C4-2B (cell line): ENCODE measurements around the gene ETHE1.
"Not testable (repeated sequence)": the region's sequence is repeated elsewhere in the genome, so short reads cannot be mapped to it uniquely, and the experiment has no call there.

Experiments used
- H3K27ac ChIP-seq: fragments of 450-650 bp; 2 replicates; pipeline ENCODE4 v1.5.1; 2017
- CTCF ChIP-seq: fragments of 450-650 bp; conservative IDR thresholded peaks from 2 replicates; pipeline ENCODE4 v1.5.1; 2017; ENCODE audit warnings: mild to moderate bottlenecking
- ZFX ChIP-seq: fragments of 450-650 bp; IDR thresholded peaks from 2 replicates; pipeline ENCODE4 v1.6.1; 2017

Gene ETHE1

GRCh38 chr19:43525836-43526771, 897 bp downstream of the ETHE1 start:
- H3K27ac ChIP-seq: peak overlapping the region; percentile 50
- no peak for TF ChIP-seq CTCF
- TF ChIP-seq ZFX: no peak

GRCh38 chr19:43524922-43525835, 1.8 kb downstream of the ETHE1 start:
- TF ChIP-seq ZFX (no peak), CTCF (no peak)
- H3K27ac ChIP-seq: no peak overlapping the region

DNA sequence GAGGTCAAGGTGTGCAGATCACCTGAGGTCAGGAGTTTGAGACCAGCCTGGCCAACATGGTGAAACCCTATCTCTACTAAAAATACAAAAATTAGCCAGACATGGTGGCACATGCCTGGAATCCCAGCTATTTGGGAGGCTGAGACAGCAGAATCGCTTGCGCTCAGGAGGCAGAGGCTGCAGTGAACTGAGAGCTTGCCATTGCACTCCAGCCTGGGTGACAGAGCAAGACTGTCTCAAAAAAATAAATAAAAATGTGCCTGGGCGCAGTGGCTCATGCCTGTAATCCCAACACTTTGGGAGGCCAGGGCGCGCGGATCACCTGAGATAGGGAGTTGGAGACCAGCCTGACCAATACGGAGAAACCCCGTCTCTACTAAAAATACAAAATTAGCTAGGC, 3.3 kb downstream of the ETHE1 start:
- not testable (repeated sequence) for H3K27ac ChIP-seq

- H3K27ac ChIP-seq: no peak overlapping the region
Observed at GRCh38 chr19:43522929-43523328, 4.1 kb downstream of the ETHE1 start.

GRCh38 chr19:43519436-43520088, 7.4 kb downstream of the ETHE1 start:
- no peak overlapping the region for H3K27ac ChIP-seq
- TF ChIP-seq ZFX: no peak
- peak; percentile 80 for TF ChIP-seq CTCF

More at GRCh38 chr19:43522929-43523328, 4.1 kb downstream of the ETHE1 start:
- TF ChIP-seq ZFX (no peak), CTCF (no peak)

- TF ChIP-seq ZFX: no peak
- no peak for TF ChIP-seq CTCF
- H3K27ac ChIP-seq: no peak overlapping the region
Observed at GRCh38 chr19:43518051-43518450, 8.9 kb downstream of the ETHE1 start.

- not testable (repeated sequence) for H3K27ac ChIP-seq
Observed at GRCh38 chr19:43512399-43512798, 14.6 kb downstream of the ETHE1 start.

- TF ChIP-seq CTCF (no peak), ZFX (no peak)
- no peak overlapping the region for H3K27ac ChIP-seq
Observed at GRCh38 chr19:43511324-43511723, 15.7 kb downstream of the ETHE1 start.
